HG03439 (cell line): ENCODE results near the gene ADD1.
"Not testable (repeated sequence)": the region's sequence is repeated elsewhere in the genome, so short reads cannot be mapped to it uniquely, and the experiment has no call there.

Experiments
- ATAC-seq: cut with Tn5 transposase; IDR thresholded peaks from one replicate; pipeline ENCODE4 v1.9.1; 2021; ENCODE audit warnings: mild to moderate bottlenecking, moderate library complexity; ENCODE audit not compliant: unreplicated experiment

Gene ADD1

GRCh38 chr4:2914256-2915126 is 70.8 kb downstream of the ADD1 start:
- ATAC-seq: no peak

DNA sequence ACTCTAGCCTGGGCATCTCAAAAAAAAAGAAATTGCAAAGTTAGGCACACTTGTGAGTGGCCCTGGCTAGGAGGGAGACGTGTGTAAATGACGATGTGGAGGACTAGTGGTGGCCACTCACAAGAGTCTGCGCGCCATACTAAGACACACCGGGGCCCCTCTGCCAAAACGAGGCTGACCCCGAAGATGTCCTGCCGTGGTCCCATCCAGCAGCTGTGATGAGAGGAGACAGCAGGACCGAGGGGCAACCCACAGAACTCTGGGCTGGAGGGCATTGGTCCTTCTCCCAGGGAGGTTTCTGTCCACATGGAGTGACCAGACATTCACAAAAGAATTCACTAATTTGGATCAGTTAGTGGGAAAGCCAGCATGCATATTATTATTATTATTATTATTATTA is 72.1 kb downstream of the ADD1 start:
- no peak for ATAC-seq

DNA sequence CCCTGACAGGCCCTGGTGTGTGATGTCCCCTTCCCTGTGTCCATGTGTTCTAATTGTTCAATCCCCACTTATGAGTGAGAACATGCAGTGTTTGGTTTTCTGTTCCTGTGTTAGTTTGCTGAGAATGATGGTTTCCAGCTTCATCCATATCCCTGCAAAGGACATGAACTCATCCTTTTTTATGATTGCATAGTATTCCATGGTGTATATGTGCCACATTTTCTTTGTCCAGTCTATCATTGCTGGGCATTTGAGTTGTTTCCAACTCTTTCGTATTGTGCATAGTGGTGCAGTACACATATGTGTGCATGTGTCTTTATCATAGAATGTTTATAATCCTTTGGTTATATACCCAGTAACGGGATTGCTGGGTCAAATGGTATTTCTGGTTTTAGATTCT is 73.1 kb downstream of the ADD1 start:
- ATAC-seq: not testable (repeated sequence)

DNA sequence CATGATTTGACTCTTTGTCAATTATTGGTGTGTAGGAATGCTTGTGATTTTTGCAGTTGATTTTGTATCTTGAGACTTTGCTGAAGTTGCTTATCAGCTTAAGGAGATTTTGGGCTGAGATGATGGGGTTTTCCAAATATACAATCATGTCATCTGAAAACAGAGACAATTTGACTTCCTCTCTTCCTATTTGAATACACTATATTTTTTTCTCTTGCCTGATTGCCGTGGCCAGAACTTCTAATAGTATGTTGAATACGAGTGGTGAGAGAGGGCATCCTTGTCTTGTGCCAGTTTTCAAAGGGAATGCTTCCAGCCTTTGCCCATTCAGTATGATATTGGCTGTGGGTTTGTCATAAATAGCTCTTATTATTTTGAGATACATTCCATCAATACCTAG is 74.7 kb downstream of the ADD1 start:
- ATAC-seq: not testable (repeated sequence)

DNA sequence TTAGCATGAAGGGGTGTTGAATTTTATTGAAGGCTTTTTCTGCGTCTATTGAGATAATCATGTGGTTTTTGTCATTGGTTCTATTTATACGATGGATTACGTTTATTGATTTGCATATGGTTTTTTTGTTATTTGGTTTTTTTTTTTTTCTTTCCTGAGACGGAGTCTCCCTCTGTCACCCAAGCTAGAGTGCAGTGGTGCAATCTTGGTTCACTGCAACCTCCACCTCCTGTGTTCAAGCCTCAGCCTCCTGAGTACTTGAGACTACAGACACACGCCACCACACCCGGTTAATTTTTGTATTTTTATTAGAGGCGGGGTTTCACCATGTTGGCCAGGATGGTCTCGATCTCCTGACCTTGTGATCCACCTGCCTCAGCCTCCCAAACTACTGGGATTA is 75.1 kb downstream of the ADD1 start:
- not testable (repeated sequence) for ATAC-seq

DNA sequence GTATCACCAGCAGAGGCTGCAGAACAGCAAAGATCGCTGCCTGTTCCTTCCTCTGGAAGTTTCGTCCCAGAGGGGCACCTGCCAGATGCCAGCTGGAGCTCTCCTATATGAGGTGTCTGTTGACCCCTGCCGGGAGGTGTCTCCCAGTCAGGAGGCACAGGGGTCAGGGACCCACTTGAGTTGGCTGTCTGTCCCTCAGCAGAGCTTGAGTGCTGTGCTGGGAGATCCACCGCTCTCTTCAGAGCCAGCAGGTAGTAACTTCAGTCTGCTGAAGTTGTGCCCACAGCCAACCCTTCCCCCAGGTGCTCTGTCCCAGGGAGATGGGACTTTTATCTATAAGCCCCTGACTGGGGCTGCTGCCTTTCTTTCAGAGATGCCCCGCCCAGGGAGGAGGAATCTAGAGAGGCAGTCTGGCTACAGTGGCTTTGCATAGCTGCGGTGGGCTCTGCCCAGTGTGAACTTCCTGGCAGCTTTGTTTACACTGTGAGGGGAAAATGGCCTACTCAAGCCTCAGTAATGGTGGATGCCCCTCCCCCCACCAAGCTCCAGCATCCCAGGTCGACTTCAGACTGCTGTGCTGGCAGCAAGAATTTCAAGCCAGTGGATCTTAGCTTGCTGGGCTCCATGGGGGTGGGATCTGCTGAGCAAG is 78.9 kb downstream of the ADD1 start:
- not testable (repeated sequence) for ATAC-seq

DNA sequence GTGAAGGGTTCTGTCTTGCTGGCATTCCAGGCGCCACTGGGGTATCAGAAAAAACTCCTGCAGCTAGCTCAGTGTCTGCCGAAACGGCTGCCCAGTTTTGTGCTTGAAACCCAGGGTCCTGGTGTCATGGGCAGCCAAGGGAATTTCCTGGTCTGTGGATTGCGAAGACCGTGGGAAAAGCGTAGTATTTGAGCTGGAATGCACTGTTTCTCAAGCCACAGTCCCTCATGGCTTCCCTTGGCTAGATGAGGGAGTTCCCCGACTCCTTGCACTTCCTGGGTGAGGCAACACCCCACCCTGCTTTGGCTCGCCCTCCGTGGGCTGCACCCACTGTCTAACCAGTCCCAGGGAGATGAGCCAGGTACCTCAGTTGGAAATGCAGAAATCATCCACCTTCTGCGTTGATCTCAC is 79.5 kb downstream of the ADD1 start:
- ATAC-seq: no peak

DNA sequence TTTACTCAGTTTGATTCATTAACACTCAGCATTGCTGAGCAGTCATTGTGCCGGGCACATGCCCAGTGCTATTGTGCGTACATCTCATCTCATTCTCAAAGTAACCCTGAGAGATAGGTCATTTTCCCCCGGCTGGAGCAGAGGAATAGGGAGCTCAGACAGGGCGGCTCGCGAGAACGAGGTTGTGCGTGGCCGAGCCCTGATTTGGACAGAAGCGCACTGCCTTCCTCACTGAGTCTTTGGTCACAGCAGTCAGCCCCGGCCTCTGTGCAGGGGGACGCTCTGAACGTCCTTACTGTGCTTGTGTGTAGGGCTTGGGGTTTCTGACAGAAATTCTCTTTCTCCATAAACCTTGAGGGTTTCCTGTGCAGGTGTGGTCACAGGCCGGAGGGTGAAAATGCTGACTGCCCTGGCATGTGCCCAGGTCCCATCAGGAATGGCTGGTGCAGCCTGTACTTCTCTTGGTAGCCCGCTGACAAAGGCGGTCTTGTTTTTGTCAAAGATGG is 80.1 kb downstream of the ADD1 start:
- no peak for ATAC-seq

DNA sequence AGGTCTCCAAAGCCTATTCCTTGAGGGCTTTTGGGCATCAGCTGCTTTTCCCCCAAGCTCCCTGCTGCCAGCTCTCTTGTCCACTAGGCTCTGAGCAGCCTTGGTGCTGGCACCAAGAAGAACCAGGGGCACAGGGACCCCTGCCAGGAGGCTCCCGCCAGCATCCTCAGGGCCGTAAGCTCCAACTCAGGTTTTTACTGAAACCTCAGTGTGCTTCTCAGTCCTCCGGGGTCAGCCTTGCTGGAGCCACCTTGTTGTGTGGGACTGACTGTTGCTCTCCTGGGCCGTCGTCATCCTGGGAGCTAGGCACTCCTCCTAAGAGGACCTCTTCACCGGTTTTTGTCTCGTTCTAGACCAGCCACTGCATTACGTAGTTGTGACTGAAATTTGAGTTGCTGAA is 80.6 kb downstream of the ADD1 start:
- ATAC-seq: no peak

DNA sequence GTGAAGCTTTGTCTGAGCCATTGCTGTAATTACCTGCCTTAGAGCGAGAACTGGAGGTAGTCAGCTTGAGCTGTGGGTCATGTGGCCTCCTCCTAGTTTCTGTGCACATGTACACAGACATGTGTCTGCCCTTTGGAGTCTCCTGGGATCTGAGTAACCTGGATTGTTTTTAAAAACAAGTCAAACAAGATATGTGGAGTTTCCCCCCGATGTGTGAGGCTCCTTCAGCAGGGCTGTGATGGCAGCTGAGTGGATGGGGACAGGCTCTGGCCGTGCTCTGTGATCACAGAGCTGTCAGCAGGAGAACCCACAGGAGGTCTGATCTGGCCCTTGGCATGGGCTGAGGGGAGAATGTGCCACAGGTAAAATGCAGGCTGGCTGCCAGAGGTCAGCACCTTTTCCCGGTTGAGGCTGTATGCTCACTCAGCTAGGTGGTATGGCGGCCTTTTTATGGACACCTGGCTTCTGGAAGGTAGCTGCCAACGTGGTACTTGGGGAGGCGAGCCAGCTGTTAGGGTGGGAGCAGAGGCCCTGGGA is 81.2 kb downstream of the ADD1 start:
- no peak for ATAC-seq

DNA sequence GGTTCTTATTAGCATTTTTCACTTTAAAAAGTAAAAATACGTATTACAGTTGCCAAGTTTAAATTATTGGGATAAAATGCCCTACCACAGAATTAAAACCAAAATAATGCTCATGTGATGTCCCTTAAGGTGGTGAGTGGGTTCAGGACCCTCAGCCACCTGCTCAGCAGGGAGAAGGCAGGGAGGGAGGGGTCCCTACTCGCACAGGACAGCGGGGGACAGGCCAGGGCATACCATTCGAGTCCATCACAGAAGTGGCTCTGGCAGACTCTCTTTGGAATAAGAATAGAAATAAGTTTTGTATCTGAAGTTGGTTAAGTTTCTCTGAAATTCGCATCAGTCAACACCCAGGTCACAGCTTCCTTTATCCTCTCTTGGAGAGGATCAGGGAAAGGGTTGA is 81.9 kb downstream of the ADD1 start:
- no peak for ATAC-seq

- no peak for ATAC-seq
These were observed 82.6 kb downstream of the ADD1 start for GRCh38 chr4:2925931-2926860.

- no peak for ATAC-seq
These were observed 83.5 kb downstream of the ADD1 start for GRCh38 chr4:2927016-2927695.

DNA sequence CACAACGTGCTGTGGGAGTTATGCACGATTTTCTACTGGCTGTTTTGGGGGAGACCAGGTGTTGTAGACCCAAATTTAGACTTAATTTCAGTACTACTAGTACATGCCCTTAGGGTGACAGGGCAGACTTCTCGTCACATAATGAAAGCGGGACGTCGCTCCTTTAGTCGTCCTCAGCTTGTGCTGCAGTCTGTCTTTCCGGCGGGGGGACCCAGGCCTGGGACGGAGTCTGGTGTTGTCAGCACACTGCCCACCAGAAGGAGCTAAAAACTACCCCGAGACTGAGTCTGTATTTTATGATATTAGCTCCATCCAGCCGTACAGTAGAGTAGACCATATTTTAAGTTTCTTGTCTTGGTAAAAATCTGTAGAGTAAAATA is 84.0 kb downstream of the ADD1 start:
- ATAC-seq: no peak

DNA sequence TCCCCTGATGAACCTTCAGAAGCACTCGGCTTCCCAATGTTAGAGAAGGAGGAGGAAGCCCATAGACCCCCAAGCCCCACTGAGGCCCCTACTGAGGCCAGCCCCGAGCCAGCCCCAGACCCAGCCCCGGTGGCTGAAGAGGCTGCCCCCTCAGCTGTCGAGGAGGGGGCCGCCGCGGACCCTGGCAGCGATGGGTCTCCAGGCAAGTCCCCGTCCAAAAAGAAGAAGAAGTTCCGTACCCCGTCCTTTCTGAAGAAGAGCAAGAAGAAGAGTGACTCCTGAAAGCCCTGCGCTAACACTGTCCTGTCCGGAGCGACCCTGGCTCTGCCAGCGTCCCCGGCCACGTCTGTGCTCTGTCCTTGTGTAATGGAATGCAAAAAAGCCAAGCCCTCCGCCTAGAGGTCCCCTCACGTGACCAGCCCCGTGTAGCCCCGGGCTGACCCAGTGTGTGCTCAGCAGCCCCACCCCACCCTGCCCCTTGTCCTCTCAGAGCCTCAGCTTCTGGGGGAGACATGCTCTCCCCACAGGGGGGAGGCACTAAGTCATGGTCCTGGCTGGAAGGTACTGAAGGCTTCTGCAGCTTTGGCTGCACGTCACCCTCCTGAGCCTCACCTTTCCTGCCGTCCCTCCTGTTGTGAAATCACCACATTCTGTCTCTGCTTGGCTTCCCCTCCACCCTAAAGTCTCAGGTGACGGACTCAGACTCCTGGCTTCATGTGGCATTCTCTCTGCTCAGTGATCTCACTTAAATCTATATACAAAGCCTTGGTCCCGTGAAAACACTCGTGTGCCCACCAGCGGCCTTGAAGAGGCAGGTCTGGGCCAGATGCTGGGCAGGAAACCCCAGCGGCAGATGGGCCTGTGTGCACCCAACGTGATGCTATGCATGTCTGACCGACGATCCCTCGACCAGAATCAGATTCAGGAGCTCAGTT is 84.9 kb downstream of the ADD1 start:
- ATAC-seq: no peak

DNA sequence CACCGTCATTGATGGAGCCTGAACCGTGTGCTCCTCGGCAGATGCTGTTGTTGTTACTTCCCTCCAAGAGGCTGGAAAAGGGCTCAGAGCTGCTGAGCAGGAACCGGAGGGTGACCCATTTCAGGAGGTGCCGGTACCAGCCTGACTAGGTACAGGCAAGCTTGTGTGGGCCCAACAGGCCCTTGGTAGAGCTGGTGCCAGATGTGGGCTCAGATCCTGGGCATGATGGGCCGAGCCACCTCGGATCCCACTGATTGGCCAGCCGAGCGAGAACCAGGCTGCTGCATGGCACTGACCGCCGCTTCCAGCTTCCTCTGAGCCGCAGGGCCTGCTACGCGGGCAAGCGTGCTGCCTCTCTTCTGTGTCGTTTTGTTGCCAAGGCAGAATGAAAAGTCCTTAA is 85.8 kb downstream of the ADD1 start:
- ATAC-seq: no peak

DNA sequence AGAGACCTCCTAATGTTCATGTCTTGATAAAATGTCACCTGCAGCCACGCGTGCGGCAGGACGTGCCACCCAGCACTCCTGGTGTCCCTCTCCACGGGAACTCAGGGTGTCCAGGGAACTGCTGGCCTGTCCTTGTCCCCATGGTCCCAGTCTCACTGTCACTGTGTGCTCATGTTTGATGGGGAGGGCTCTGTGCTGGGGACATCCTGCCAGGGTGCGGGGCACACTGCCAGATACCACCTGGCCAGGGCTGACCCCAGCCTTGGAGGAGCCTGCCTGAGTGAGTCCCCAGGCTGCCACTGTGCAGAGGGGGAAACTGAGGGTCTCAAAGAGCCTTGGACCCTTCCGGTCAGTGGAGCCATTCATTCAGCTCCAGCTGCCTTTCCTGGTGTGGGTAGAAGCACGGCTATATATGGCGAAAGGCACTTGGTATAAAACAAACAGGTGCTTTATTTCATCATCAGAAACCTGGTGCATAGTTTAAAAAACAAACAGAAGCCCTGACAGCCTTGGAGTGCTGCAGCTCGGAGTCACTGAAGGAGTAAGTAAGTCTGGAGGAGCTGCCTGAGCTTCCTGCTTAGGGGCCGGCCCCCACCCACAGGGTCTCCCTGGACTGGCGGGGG is 86.6 kb downstream of the ADD1 start:
- no peak for ATAC-seq

- no peak for ATAC-seq
These were observed 87.3 kb downstream of the ADD1 start for GRCh38 chr4:2930758-2931511.
